Measurements from ENCODE around the gene TLE4. TPM values are rescaled to one million over a fixed set of nuclear protein-coding genes. Genes with fewer than 3 reads are reported as not detected.

Gene TLE4
- total RNA-seq, 1 donor from 2014 or later, result 62.6 TPM

DNA sequence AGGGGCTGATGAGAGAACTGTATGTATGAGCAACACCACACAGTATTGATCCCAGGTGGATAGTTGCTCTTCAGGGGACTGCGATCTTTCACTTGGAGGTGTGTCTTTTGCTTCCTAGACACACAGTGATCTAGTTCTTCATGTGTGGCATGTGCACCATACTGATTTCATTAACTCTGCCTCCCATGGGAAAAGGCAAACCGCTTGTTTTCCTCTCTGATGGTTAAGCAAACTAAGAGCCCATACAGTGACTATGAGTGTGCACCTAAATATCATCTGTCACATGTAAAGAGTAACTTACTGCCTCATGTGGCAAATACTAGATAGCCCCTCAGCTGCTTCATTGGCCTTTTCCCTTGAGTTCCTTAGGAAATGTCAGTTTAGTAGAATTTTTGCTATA lies 147.3 kb downstream of the TLE4 start:
- DNase-seq (no peak), ATAC-seq (ENCODE audit: low read depth) (no peak)
- Mint-ChIP-seq H3K9me3 (no peaks in the 10 kb centered on the region), H3K36me3 (ENCODE audit: low read depth) (peaks cover 9% of the 10 kb centered on the region), H3K27me3 (no peaks in the 10 kb centered on the region), H3K4me1 (no peaks in the 10 kb centered on the region), H3K27ac (no peak overlapping the region), H3K4me3 (no peak overlapping the region)
- intact Hi-C loops (cut with micrococcal nuclease), result no loop called here
- POLR2A ChIA-PET, result no interaction called here
- CTCF ChIA-PET, result no interaction called here
- TF ChIP-seq, protein P1, sequence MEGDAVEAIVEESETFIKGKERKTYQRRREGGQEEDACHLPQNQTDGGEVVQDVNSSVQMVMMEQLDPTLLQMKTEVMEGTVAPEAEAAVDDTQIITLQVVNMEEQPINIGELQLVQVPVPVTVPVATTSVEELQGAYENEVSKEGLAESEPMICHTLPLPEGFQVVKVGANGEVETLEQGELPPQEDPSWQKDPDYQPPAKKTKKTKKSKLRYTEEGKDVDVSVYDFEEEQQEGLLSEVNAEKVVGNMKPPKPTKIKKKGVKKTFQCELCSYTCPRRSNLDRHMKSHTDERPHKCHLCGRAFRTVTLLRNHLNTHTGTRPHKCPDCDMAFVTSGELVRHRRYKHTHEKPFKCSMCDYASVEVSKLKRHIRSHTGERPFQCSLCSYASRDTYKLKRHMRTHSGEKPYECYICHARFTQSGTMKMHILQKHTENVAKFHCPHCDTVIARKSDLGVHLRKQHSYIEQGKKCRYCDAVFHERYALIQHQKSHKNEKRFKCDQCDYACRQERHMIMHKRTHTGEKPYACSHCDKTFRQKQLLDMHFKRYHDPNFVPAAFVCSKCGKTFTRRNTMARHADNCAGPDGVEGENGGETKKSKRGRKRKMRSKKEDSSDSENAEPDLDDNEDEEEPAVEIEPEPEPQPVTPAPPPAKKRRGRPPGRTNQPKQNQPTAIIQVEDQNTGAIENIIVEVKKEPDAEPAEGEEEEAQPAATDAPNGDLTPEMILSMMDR (IDR thresholded peaks at IDR 0.05), result no peak

DNA sequence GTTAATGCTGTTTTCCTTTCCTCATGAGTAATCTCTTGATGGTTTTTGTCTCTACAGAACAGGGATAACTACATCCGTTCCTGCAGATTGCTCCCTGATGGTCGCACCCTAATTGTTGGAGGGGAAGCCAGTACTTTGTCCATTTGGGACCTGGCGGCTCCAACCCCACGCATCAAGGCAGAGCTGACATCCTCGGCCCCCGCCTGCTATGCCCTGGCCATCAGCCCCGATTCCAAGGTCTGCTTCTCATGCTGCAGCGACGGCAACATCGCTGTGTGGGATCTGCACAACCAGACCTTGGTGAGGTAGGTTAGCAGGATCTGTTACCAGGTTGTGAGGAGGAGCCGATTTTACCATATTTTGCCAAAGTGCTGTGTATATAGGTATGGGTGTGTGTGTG lies 148.2 kb downstream of the TLE4 start:
- intact Hi-C loops (cut with micrococcal nuclease), result no loop called here
- TF ChIP-seq, protein P1 (IDR thresholded peaks at IDR 0.05), result no peak
- DNase-seq (no peak), ATAC-seq (ENCODE audit: low read depth) (no peak)
- Mint-ChIP-seq H3K27ac (no peak overlapping the region), H3K4me3 (no peak overlapping the region), H3K36me3 (ENCODE audit: low read depth) (peaks cover 11% of the 10 kb centered on the region), H3K4me1 (no peaks in the 10 kb centered on the region), H3K27me3 (no peaks in the 10 kb centered on the region), H3K9me3 (no peaks in the 10 kb centered on the region)
- CTCF ChIA-PET, result no interaction called here
- POLR2A ChIA-PET, result no interaction called here

DNA sequence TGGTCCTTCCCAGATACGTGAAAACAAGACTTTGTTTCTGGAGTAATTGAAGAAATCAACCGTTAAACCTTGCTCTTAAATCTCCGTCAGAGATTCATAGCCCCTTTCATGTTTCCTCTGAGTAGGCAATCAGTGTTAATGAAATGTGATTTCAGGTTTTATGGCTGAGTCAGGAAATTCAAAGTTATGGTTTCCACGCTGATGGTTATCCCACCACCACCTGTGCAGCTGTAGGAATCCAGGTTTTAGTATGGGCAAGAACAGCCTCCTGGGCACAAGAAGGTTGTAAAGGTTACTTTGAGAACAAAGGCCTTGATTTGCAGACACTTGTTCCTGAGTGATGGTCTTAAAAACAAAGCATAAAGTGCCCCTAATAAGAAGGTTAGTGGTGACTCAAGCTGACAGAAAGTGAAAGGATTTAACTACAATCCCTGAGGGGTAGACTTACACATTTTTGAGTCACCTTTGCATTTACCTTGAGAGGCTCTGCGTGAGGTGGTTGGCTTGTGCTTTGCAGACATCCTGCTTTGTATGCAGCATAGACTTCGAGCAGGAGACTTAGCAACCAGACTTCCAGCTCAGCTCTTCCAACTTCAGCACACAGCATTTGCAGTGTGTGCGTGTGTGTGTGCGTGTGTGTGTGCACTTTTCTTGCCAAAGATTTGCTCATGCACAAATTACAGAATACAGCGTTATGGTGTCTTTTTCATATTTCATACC lies 159.6 kb downstream of the TLE4 start:
- H3K4me3 Mint-ChIP-seq, result no peak overlapping the region
- ATAC-seq (ENCODE audit: low read depth) (peak; percentile 71), DNase-seq (no peak)
- ChIA-PET CTCF (no interaction called here), POLR2A (no interaction called here)
- intact Hi-C loops (cut with micrococcal nuclease), result no loop called here
- H3K27me3 Mint-ChIP-seq, result no peaks in the 10 kb centered on the region
- no peak overlapping the region for H3K27ac Mint-ChIP-seq
- peaks cover 10% of the 10 kb centered on the region for H3K4me1 Mint-ChIP-seq
- TF ChIP-seq, protein P1 (IDR thresholded peaks at IDR 0.05), result no peak
- peaks cover 7% of the 10 kb centered on the region for H3K9me3 Mint-ChIP-seq
- peaks cover 15% of the 10 kb centered on the region for H3K36me3 Mint-ChIP-seq (ENCODE audit: low read depth)

DNA sequence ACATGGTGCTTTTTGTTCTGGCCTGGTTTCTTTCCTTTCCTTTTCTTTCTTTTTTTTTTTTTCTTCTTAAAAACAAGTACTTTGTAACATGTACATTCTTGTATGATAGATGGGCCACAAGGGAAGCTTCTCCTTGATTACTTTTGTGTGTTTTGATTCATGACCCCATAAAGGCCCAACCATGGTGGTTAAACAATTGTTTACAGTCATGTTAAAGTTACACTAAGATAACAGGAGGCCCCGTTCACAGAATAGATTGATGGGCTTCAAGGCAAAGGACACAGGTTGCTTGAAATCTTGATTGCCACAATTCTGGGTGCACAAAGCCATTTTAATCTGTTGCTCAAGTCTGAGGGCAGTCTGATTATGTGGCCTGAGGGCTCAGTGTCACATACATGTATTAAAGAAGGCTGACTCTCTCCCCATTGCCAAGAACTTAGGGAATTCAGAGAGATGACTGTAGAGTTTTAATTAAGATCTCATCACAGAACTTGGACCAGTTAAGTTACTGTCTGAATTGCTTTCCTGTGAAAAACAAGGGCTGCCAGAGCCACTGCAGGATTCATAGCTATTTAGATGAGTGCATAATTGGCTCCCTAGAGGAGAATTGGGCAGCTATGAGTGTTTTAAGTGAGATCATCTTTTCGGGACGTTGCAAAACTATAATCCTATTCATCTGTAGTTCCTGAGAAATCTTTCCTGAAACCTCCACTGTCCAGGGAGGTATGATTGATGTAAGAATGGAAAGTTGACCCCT lies 163.4 kb downstream of the TLE4 start:
- H3K4me3 Mint-ChIP-seq, result no peak overlapping the region
- peaks cover 7% of the 10 kb centered on the region for H3K9me3 Mint-ChIP-seq
- CTCF ChIA-PET, result no interaction called here
- H3K4me1 Mint-ChIP-seq, result peaks cover 10% of the 10 kb centered on the region
- H3K27me3 Mint-ChIP-seq, result no peaks in the 10 kb centered on the region
- DNase-seq, result no peak
- no peak overlapping the region for H3K27ac Mint-ChIP-seq
- H3K36me3 Mint-ChIP-seq (ENCODE audit: low read depth), result peaks cover 1% of the 10 kb centered on the region
- TF ChIP-seq, protein P1 (IDR thresholded peaks at IDR 0.05), result no peak
- intact Hi-C loops (cut with micrococcal nuclease), result no loop called here
- POLR2A ChIA-PET, result no interaction called here
- no peak for ATAC-seq (ENCODE audit: low read depth)

DNA sequence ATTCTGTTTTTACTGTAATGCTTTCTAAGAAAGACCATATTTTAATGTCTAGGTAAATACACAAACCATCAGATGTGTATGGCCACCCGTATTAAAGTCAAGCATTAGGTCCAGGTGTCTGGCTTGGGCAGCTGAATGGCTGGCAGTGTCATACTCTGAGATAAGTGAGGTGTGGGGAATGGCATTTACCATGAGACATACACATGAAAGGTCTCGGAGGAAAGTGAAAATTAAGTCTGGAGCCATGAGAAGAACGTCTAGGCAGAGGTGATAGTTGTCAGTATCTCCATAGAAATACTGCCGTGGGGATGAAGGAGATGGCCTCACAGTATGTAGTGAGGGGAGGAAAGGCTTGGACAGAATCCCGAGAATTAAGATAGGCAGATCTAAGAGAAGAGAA lies 164.3 kb downstream of the TLE4 start:
- DNase-seq, result no peak
- CTCF ChIA-PET, result no interaction called here
- ATAC-seq (ENCODE audit: low read depth), result no peak
- H3K4me1 Mint-ChIP-seq, result peaks cover 7% of the 10 kb centered on the region
- no peaks in the 10 kb centered on the region for H3K27me3 Mint-ChIP-seq
- H3K27ac Mint-ChIP-seq, result no peak overlapping the region
- no peaks in the 10 kb centered on the region for H3K36me3 Mint-ChIP-seq (ENCODE audit: low read depth)
- intact Hi-C loops (cut with micrococcal nuclease), result no loop called here
- no peak overlapping the region for H3K4me3 Mint-ChIP-seq
- TF ChIP-seq, protein P1 (IDR thresholded peaks at IDR 0.05), result no peak
- POLR2A ChIA-PET, result interaction anchor here (0.7 kb wide), 1 partner anchor 34 kb away, joined by 5 read pairs; no protein-coding TSS in a partner anchor
- H3K9me3 Mint-ChIP-seq, result peaks cover 7% of the 10 kb centered on the region

All from activated B cell treated with CpG ODN at 0.5 μM for 24 hours (primary cell).